ENCODE data around the gene OTOGL. TPM values are rescaled to one million over a fixed set of nuclear protein-coding genes. Genes with fewer than 3 reads are reported as not detected.
"Not testable (repeated sequence)": the region's sequence is repeated elsewhere in the genome, so short reads cannot be mapped to it uniquely, and the experiment has no call there.

Gene OTOGL
- total RNA-seq, 2 experiments from 2014 or later, result not detected

DNA sequence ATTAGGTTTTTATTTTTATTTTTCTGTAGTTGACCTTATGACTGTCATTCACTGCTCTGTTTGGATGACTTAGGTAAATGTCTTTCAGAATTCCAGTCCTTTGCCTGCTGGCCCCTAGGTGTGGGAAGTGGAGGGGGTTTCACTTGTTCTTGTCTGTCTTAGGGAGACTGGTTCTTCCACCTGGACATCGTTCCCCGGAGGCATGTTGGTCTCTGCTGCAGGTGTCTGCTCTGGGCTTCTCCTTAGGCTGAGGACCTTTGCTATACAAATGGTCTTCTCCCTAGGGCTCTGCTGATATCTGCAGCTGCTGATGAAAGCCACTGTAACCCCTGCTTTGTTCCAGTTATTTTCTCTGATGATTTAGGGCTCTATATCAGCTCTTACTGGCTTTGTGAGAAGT is 97.1 kb downstream of the OTOGL start:
- peaks cover 12% of the 10 kb centered on the region for H3K27me3 Mint-ChIP-seq
- ChIA-PET CTCF (interaction anchor here (0.5 kb wide), 1 partner anchor 248 kb away, joined by 3 read pairs; no protein-coding TSS in a partner anchor), POLR2A (no interaction called here)
- H3K27ac Mint-ChIP-seq, result no peak overlapping the region
- no peaks in the 10 kb centered on the region for H3K4me1 Mint-ChIP-seq
- no peak for DNase-seq
- H3K9me3 Mint-ChIP-seq, result no peaks in the 10 kb centered on the region
- H3K36me3 Mint-ChIP-seq (ENCODE audit: low read depth), result no peaks in the 10 kb centered on the region
- H3K4me3 Mint-ChIP-seq, result no peak overlapping the region

- DNase-seq, result no peak
- no peak overlapping the region for H3K27ac Mint-ChIP-seq
- CTCF ChIA-PET, result no interaction called here
- POLR2A ChIA-PET, result no interaction called here
- no peaks in the 10 kb centered on the region for H3K4me1 Mint-ChIP-seq
- no peak overlapping the region for H3K4me3 Mint-ChIP-seq
- no peaks in the 10 kb centered on the region for H3K36me3 Mint-ChIP-seq (ENCODE audit: low read depth)
- peaks cover 13% of the 10 kb centered on the region for H3K27me3 Mint-ChIP-seq
- no peaks in the 10 kb centered on the region for H3K9me3 Mint-ChIP-seq
These were observed 99.5 kb downstream of the OTOGL start for GRCh38 chr12:80198782-80199337.

- no peak overlapping the region for H3K4me3 Mint-ChIP-seq
- CTCF ChIA-PET, result no interaction called here
- POLR2A ChIA-PET, result no interaction called here
- no peaks in the 10 kb centered on the region for H3K4me1 Mint-ChIP-seq
- H3K27me3 Mint-ChIP-seq, result peaks cover 13% of the 10 kb centered on the region
- no peaks in the 10 kb centered on the region for H3K36me3 Mint-ChIP-seq (ENCODE audit: low read depth)
- DNase-seq, result no peak
- H3K9me3 Mint-ChIP-seq, result no peaks in the 10 kb centered on the region
- no peak overlapping the region for H3K27ac Mint-ChIP-seq
These were observed 100.6 kb downstream of the OTOGL start for GRCh38 chr12:80199931-80200330.

GRCh38 chr12:80200414-80200813 is 101.1 kb downstream of the OTOGL start:
- H3K9me3 Mint-ChIP-seq, result no peaks in the 10 kb centered on the region
- CTCF ChIA-PET, result no interaction called here
- no peaks in the 10 kb centered on the region for H3K36me3 Mint-ChIP-seq (ENCODE audit: low read depth)
- no peak overlapping the region for H3K4me3 Mint-ChIP-seq
- no peak overlapping the region for H3K27ac Mint-ChIP-seq
- POLR2A ChIA-PET, result no interaction called here
- DNase-seq, result no peak
- H3K27me3 Mint-ChIP-seq, result peaks cover 16% of the 10 kb centered on the region
- no peaks in the 10 kb centered on the region for H3K4me1 Mint-ChIP-seq

DNA sequence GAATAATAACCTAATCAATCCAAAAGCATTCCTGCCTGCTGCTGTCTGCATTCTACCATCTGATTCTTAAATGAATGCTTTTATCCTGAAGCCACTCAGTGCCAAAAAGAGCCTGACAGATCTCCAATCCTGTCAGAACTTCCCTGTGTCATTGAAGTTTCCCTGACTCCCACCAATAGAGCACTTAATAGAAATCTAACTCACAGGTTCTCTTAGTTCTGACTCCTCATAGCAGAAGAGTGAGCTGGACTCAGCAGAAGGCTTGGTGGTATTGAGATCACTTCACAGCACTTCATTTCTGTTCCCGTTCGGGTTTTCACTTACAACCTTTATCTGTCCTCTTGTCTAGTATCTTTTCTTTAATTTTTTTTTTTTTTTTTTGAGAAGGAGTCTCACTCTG is 102.6 kb downstream of the OTOGL start:
- no peak overlapping the region for H3K4me3 Mint-ChIP-seq
- no peak overlapping the region for H3K27ac Mint-ChIP-seq
- DNase-seq, result no peak
- peaks cover 16% of the 10 kb centered on the region for H3K27me3 Mint-ChIP-seq
- POLR2A ChIA-PET, result no interaction called here
- H3K4me1 Mint-ChIP-seq, result no peaks in the 10 kb centered on the region
- H3K36me3 Mint-ChIP-seq (ENCODE audit: low read depth), result no peaks in the 10 kb centered on the region
- H3K9me3 Mint-ChIP-seq, result no peaks in the 10 kb centered on the region
- CTCF ChIA-PET, result no interaction called here

- Mint-ChIP-seq H3K36me3 (ENCODE audit: low read depth) (no peaks in the 10 kb centered on the region), H3K27ac (no peak overlapping the region), H3K9me3 (no peaks in the 10 kb centered on the region), H3K4me1 (no peaks in the 10 kb centered on the region), H3K27me3 (peaks cover 11% of the 10 kb centered on the region), H3K4me3 (no peak overlapping the region)
- ChIA-PET CTCF (no interaction called here), POLR2A (no interaction called here)
- DNase-seq, result no peak
These were observed 106.6 kb downstream of the OTOGL start for GRCh38 chr12:80205960-80206359.

DNA sequence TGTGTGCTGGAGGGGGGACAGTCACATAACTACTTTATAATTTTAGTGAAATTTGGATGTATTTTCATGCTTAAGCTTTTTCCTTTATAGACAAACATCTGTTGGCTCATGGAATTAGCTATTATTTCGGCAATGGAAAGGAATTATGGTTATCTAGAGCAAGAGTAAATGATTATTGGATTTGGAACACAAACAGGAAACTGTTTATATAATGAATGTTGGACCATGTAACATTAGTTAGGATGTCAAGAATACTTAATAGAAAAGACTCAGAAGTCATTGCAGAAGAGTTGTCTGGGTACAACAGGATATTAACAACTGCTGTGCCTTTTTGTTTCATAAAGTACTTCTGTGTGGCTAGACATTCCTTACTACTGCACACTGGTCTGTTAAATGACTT is 108.7 kb downstream of the OTOGL start:
- Mint-ChIP-seq H3K27me3 (peaks cover 8% of the 10 kb centered on the region), H3K9me3 (no peaks in the 10 kb centered on the region), H3K27ac (no peak overlapping the region), H3K36me3 (ENCODE audit: low read depth) (no peaks in the 10 kb centered on the region), H3K4me3 (no peak overlapping the region), H3K4me1 (no peaks in the 10 kb centered on the region)
- no peak for DNase-seq
- ChIA-PET CTCF (no interaction called here), POLR2A (no interaction called here)

- Mint-ChIP-seq H3K27ac (no peak overlapping the region), H3K4me1 (no peaks in the 10 kb centered on the region), H3K27me3 (peaks cover 3% of the 10 kb centered on the region), H3K4me3 (no peak overlapping the region), H3K9me3 (no peaks in the 10 kb centered on the region), H3K36me3 (ENCODE audit: low read depth) (no peaks in the 10 kb centered on the region)
- no peak for DNase-seq
- POLR2A ChIA-PET, result no interaction called here
- CTCF ChIA-PET, result no interaction called here
These were observed 112.3 kb downstream of the OTOGL start for GRCh38 chr12:80211671-80212070.

- no peak for DNase-seq
- ChIA-PET POLR2A (no interaction called here), CTCF (no interaction called here)
- H3K27ac Mint-ChIP-seq, result no peak overlapping the region
- H3K27me3 Mint-ChIP-seq, result peaks cover 5% of the 10 kb centered on the region
- H3K4me3 Mint-ChIP-seq, result no peak overlapping the region
- no peaks in the 10 kb centered on the region for H3K9me3 Mint-ChIP-seq
- H3K4me1 Mint-ChIP-seq, result no peaks in the 10 kb centered on the region
- H3K36me3 Mint-ChIP-seq (ENCODE audit: low read depth), result no peaks in the 10 kb centered on the region
These were observed 113.8 kb downstream of the OTOGL start for GRCh38 chr12:80212938-80213645.

- Mint-ChIP-seq H3K36me3 (ENCODE audit: low read depth) (no peaks in the 10 kb centered on the region), H3K27ac (no peak overlapping the region), H3K4me1 (no peaks in the 10 kb centered on the region), H3K4me3 (no peak overlapping the region), H3K27me3 (peaks cover 5% of the 10 kb centered on the region), H3K9me3 (no peaks in the 10 kb centered on the region)
- ChIA-PET POLR2A (no interaction called here), CTCF (no interaction called here)
- no peak for DNase-seq
These were observed 114.5 kb downstream of the OTOGL start for GRCh38 chr12:80213871-80214270.

DNA sequence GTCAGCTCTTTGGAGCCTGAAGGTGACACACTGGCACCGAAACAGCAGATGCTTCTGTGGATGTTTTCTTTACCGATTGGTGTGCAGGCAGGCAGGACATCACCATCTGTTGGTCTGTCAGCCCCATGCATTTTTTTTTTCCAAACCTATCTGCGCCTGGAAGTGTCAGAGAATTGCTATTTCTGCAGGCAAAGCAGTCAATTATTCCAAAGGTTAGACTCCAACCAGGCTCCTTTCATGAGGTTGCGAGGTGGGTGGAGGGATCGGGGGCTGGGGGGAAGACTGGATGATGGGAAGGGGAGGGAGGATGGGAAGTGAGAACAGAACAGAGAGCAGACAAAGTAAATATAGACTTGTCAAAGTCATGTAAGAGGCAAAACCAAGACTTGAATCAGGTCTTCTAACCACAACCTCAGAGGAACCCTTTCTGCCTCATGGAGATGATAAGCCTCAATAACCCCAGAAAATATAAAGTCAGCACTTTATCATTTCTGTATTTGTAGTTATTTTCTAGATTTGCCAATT is 117.7 kb downstream of the OTOGL start:
- Mint-ChIP-seq H3K4me1 (no peaks in the 10 kb centered on the region), H3K9me3 (no peaks in the 10 kb centered on the region), H3K36me3 (ENCODE audit: low read depth) (no peaks in the 10 kb centered on the region), H3K4me3 (no peak overlapping the region), H3K27ac (no peak overlapping the region), H3K27me3 (peaks cover 5% of the 10 kb centered on the region)
- ChIA-PET CTCF (no interaction called here), POLR2A (no interaction called here)
- DNase-seq, result no peak

DNA sequence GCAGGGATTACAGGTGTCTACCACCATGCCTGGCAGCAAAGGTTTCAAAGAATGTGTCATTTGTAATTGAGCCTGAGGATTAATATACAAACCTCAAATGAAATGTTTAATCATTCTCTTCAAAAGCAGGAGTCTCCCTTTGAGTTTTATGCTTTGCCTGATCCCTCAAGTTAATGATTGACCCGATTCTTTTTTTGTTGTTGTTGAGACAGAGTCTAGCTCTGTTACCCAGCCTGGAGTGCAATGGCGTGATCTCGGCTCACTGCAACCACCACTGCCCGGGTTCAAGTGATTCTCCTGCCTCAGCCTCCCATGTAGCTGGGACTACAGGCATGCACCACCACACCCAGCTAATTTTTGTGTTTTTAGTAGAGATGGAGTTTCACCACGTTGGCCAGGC is 119.6 kb downstream of the OTOGL start:
- H3K4me1 Mint-ChIP-seq; CTCF ChIA-PET; H3K27ac Mint-ChIP-seq; H3K36me3 Mint-ChIP-seq (ENCODE audit: low read depth); H3K9me3 Mint-ChIP-seq; DNase-seq; POLR2A ChIA-PET; H3K4me3 Mint-ChIP-seq; H3K27me3 Mint-ChIP-seq: not testable (repeated sequence)

GRCh38 chr12:80219345-80219744 is 120.0 kb downstream of the OTOGL start:
- H3K36me3 Mint-ChIP-seq (ENCODE audit: low read depth), result no peaks in the 10 kb centered on the region
- H3K4me3 Mint-ChIP-seq, result no peak overlapping the region
- no peaks in the 10 kb centered on the region for H3K9me3 Mint-ChIP-seq
- no peak overlapping the region for H3K27ac Mint-ChIP-seq
- ChIA-PET CTCF (no interaction called here), POLR2A (no interaction called here)
- DNase-seq, result no peak
- H3K4me1 Mint-ChIP-seq, result no peaks in the 10 kb centered on the region
- peaks cover 9% of the 10 kb centered on the region for H3K27me3 Mint-ChIP-seq

GRCh38 chr12:80222261-80222660 is 122.9 kb downstream of the OTOGL start:
- Mint-ChIP-seq H3K4me3 (no peak overlapping the region), H3K27me3 (peaks cover 12% of the 10 kb centered on the region), H3K4me1 (peaks cover 7% of the 10 kb centered on the region), H3K36me3 (ENCODE audit: low read depth) (no peaks in the 10 kb centered on the region), H3K27ac (no peak overlapping the region), H3K9me3 (no peaks in the 10 kb centered on the region)
- DNase-seq, result no peak
- CTCF ChIA-PET, result no interaction called here
- POLR2A ChIA-PET, result no interaction called here

Measured in activated CD4-positive, alpha-beta memory T cell treated with anti-CD3 and anti-CD28 coated beads, Interleukin-2, amount 10 ng/mL, durations not matched to agents 7 days and 5 days (primary cell).